ENCODE results near the gene STK33.

Gene STK33

GRCh38 chr11:8617063-8617462 is 23.0 kb upstream of the STK33 start:
- no peaks in the 10 kb centered on the region for H3F3A ChIP-seq (ENCODE audit: insufficient read depth, low read length)
- no peaks in the 10 kb centered on the region for H4K20me1 ChIP-seq (ENCODE audit: insufficient read depth, low read length)
- no peaks in the 10 kb centered on the region for H3K79me2 ChIP-seq (ENCODE audit: low read length)
- no peaks in the 10 kb centered on the region for H3K36me3 ChIP-seq (replicated peaks; ENCODE audit: insufficient read depth, low read length)
- H3K27me3 ChIP-seq (replicated peaks; ENCODE audit: insufficient read depth, low read length) = no peaks in the 10 kb centered on the region
- no peak overlapping the region for H2AFZ ChIP-seq (ENCODE audit: low read length)
- no peak for DNase-seq
- no peak overlapping the region for H3K27ac ChIP-seq (ENCODE audit: low read length)
- H3K9me2 ChIP-seq (replicated peaks; ENCODE audit: insufficient read depth, low read length) = no peaks in the 10 kb centered on the region
- TF ChIP-seq EZH2phosphoT487 (IDR thresholded peaks at IDR 0.05; ENCODE audit: low read length) (no peak), EZH2 (optimal IDR thresholded peaks at IDR 0.05; ENCODE audit: low read depth, low read length) (no peak)
- TF ChIP-seq, protein P1, sequence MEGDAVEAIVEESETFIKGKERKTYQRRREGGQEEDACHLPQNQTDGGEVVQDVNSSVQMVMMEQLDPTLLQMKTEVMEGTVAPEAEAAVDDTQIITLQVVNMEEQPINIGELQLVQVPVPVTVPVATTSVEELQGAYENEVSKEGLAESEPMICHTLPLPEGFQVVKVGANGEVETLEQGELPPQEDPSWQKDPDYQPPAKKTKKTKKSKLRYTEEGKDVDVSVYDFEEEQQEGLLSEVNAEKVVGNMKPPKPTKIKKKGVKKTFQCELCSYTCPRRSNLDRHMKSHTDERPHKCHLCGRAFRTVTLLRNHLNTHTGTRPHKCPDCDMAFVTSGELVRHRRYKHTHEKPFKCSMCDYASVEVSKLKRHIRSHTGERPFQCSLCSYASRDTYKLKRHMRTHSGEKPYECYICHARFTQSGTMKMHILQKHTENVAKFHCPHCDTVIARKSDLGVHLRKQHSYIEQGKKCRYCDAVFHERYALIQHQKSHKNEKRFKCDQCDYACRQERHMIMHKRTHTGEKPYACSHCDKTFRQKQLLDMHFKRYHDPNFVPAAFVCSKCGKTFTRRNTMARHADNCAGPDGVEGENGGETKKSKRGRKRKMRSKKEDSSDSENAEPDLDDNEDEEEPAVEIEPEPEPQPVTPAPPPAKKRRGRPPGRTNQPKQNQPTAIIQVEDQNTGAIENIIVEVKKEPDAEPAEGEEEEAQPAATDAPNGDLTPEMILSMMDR (IDR thresholded peaks at IDR 0.05; ENCODE audit: low read length) = no peak
- H3K9me3 ChIP-seq (replicated peaks; ENCODE audit: insufficient read depth, low read length) = no peaks in the 10 kb centered on the region
- no peak overlapping the region for H3K4me3 ChIP-seq (ENCODE audit: low read length)
- no peak overlapping the region for H3K4me2 ChIP-seq (ENCODE audit: low read depth, low read length)
- H3K9ac ChIP-seq (ENCODE audit: low read length) = no peak overlapping the region
- H3K4me1 ChIP-seq (ENCODE audit: low read length) = no peaks in the 10 kb centered on the region; the same call in 1 of the 2 replicates

DNA sequence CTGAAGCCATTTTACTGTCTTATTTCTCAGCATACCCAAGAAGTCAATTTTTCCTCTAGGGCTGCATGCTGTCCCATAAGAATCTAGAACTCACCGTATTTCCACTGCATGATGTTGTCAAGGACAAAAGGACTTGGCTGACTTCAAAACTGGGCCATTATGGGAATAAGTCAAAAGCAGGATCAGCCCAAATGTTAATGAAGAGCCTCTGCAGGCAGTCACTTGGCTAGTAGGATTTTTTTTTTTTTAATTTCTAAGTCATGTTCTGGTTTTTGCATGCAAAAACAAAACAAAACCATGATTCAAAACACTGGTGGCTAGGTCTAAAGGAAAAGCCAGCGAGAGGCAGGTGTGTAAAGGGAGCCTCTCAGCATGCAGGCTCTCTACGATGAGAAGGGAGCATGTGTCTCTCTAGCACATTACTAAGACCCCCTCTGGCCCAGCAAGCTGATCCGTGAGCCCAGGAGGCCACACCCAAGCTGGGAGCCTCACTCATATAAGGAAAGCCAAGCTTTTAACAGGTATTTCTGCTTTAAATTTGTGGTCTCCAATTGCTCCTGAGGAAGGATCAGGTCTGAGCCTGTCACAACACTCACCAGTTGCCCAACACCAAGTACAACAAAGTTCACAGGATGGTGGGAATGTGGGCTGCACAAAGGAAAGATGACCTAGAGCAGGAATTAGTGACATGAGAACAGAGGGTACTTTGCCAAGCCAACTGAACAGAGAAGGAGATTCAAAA is 21.4 kb upstream of the STK33 start:
- Histone ChIP-seq H3F3A (ENCODE audit: insufficient read depth, low read length) (no peaks in the 10 kb centered on the region), H2AFZ (ENCODE audit: low read length) (no peak overlapping the region), H3K9me3 (replicated peaks; ENCODE audit: insufficient read depth, low read length) (no peaks in the 10 kb centered on the region), H3K27me3 (replicated peaks; ENCODE audit: insufficient read depth, low read length) (no peaks in the 10 kb centered on the region), H3K36me3 (replicated peaks; ENCODE audit: insufficient read depth, low read length) (no peaks in the 10 kb centered on the region), H3K4me2 (ENCODE audit: low read depth, low read length) (no peak overlapping the region), H3K79me2 (ENCODE audit: low read length) (no peaks in the 10 kb centered on the region), H4K20me1 (ENCODE audit: insufficient read depth, low read length) (no peaks in the 10 kb centered on the region), H3K4me1 (ENCODE audit: low read length) (no peaks in the 10 kb centered on the region; the same call in 1 of the 2 replicates), H3K4me3 (ENCODE audit: low read length) (no peak overlapping the region), H3K9me2 (replicated peaks; ENCODE audit: insufficient read depth, low read length) (no peaks in the 10 kb centered on the region), H3K27ac (ENCODE audit: low read length) (no peak overlapping the region), H3K9ac (ENCODE audit: low read length) (no peak overlapping the region)
- TF ChIP-seq, protein P1 (IDR thresholded peaks at IDR 0.05; ENCODE audit: low read length) = no peak
- TF ChIP-seq EZH2phosphoT487 (IDR thresholded peaks at IDR 0.05; ENCODE audit: low read length) = no peak
- TF ChIP-seq EZH2 (optimal IDR thresholded peaks at IDR 0.05; ENCODE audit: low read depth, low read length) = no peak
- DNase-seq = no peak

- TF ChIP-seq EZH2phosphoT487 (IDR thresholded peaks at IDR 0.05; ENCODE audit: low read length) (no peak), EZH2 (optimal IDR thresholded peaks at IDR 0.05; ENCODE audit: low read depth, low read length) (no peak)
- TF ChIP-seq, protein P1 (IDR thresholded peaks at IDR 0.05; ENCODE audit: low read length) = no peak
- Histone ChIP-seq H3K27ac (ENCODE audit: low read length) (no peak overlapping the region), H3K9ac (ENCODE audit: low read length) (no peak overlapping the region), H3K4me3 (ENCODE audit: low read length) (no peak overlapping the region), H3K36me3 (replicated peaks; ENCODE audit: insufficient read depth, low read length) (no peaks in the 10 kb centered on the region), H3K9me3 (replicated peaks; ENCODE audit: insufficient read depth, low read length) (no peaks in the 10 kb centered on the region), H3F3A (ENCODE audit: insufficient read depth, low read length) (no peaks in the 10 kb centered on the region), H3K79me2 (ENCODE audit: low read length) (no peaks in the 10 kb centered on the region), H3K9me2 (replicated peaks; ENCODE audit: insufficient read depth, low read length) (no peaks in the 10 kb centered on the region), H3K4me2 (ENCODE audit: low read depth, low read length) (no peak overlapping the region), H2AFZ (ENCODE audit: low read length) (no peak overlapping the region), H3K27me3 (replicated peaks; ENCODE audit: insufficient read depth, low read length) (no peaks in the 10 kb centered on the region), H4K20me1 (ENCODE audit: insufficient read depth, low read length) (no peaks in the 10 kb centered on the region), H3K4me1 (ENCODE audit: low read length) (no peaks in the 10 kb centered on the region; the same call in 1 of the 2 replicates)
- no peak for DNase-seq
These were observed 20.5 kb upstream of the STK33 start for GRCh38 chr11:8614497-8614896.
